Smooth muscle cell of the coronary artery (primary cell): ENCODE data around the gene HORMAD2. TPM values are rescaled to one million over a fixed set of nuclear protein-coding genes. Genes with fewer than 3 reads are reported as not detected.

Source experiments
- total RNA-seq: library from RNA; depleted of rRNA; stranded (reverse); fragments of >200 nt; gene quantifications from 2 replicates; pipeline ENCODE4 v1.2.3, GENCODE V29; 2014; ENCODE audit warnings: low replicate concordance

The HORMAD2 gene
- not detected in 2 replicates for total RNA-seq

GRCh38 chr22:30079952-30080533, at the start of gene HORMAD2:
Gene HORMAD2, plus strand, starts transcription at chr22:30080464. Its CDS starts 13,489 bp downstream, at chr22:30093953.

Other genes with a start within 250 kb of the HORMAD2 start
- gene ASCC2, start 242.2 kb upstream of the HORMAD2 start, total RNA-seq: 26.7 and 27.8 TPM in 2 replicates
- 17.7 and 18.8 TPM in 2 replicates for gene MTMR3, start 197.3 kb upstream of the HORMAD2 start, total RNA-seq
- gene LIF, start 166.3 kb downstream of the HORMAD2 start, total RNA-seq: 4.6 and 13.3 TPM in 2 replicates
- gene OSM, start 186.4 kb downstream of the HORMAD2 start, total RNA-seq: not detected in 2 replicates
- gene CASTOR1, start 209.0 kb downstream of the HORMAD2 start, total RNA-seq: 7.1 and 12.8 TPM in 2 replicates
- 6.9 and 11.8 TPM in 2 replicates for gene TBC1D10A, start 246.5 kb downstream of the HORMAD2 start, total RNA-seq